ENCODE measurements around the gene TUBA4B. TPM values are rescaled to one million over a fixed set of nuclear protein-coding genes. Genes with fewer than 3 reads are reported as not detected.
"Not testable (repeated sequence)": the region's sequence is repeated elsewhere in the genome, so short reads cannot be mapped to it uniquely, and the experiment has no call there.

The TUBA4B gene
- total RNA-seq, 1 experiment from 2014 or later: not detected

GRCh38 chr2:219290381-219291171 is 37.5 kb downstream of the TUBA4B start:
- no peak for DNase-seq (ENCODE audit: low read depth)

GRCh38 chr2:219291394-219291793 is 38.4 kb downstream of the TUBA4B start:
- no peak for DNase-seq (ENCODE audit: low read depth)

- DNase-seq (ENCODE audit: low read depth): no peak
These were observed 39.0 kb downstream of the TUBA4B start for GRCh38 chr2:219291910-219292490.

- DNase-seq (ENCODE audit: low read depth): no peak
These were observed 39.6 kb downstream of the TUBA4B start for GRCh38 chr2:219292616-219293015.

- DNase-seq (ENCODE audit: low read depth): no peak
These were observed 40.7 kb downstream of the TUBA4B start for GRCh38 chr2:219293736-219294231.

GRCh38 chr2:219294356-219295351 is 41.6 kb downstream of the TUBA4B start:
- DNase-seq (ENCODE audit: low read depth): peak; percentile 87

GRCh38 chr2:219296142-219296541 is 43.1 kb downstream of the TUBA4B start:
- no peak for DNase-seq (ENCODE audit: low read depth)

GRCh38 chr2:219296631-219297391 is 43.8 kb downstream of the TUBA4B start:
- no peak for DNase-seq (ENCODE audit: low read depth)

- no peak for DNase-seq (ENCODE audit: low read depth)
These were observed 44.9 kb downstream of the TUBA4B start for GRCh38 chr2:219297766-219298456.

- peak; percentile 76 for DNase-seq (ENCODE audit: low read depth)
These were observed 45.8 kb downstream of the TUBA4B start for GRCh38 chr2:219298759-219299371.

GRCh38 chr2:219299372-219299760 is 46.3 kb downstream of the TUBA4B start:
- no peak for DNase-seq (ENCODE audit: low read depth)

GRCh38 chr2:219300022-219300421 is 47.0 kb downstream of the TUBA4B start:
- no peak for DNase-seq (ENCODE audit: low read depth)

- no peak for DNase-seq (ENCODE audit: low read depth)
These were observed 49.4 kb downstream of the TUBA4B start for GRCh38 chr2:219302412-219302968.

- DNase-seq (ENCODE audit: low read depth): no peak
These were observed 51.2 kb downstream of the TUBA4B start for GRCh38 chr2:219304223-219304622.

- no peak for DNase-seq (ENCODE audit: low read depth)
These were observed 53.0 kb downstream of the TUBA4B start for GRCh38 chr2:219306047-219306446.

GRCh38 chr2:219308142-219309101 is 55.4 kb downstream of the TUBA4B start:
- peak; percentile 87 for DNase-seq (ENCODE audit: low read depth)

GRCh38 chr2:219309278-219309677 is 56.2 kb downstream of the TUBA4B start, which contains the start of gene PTPRN:
TSS of gene PTPRN (minus strand) at chr2:219309401. CDS start at chr2:219309332, 69 bp downstream.
- peak; percentile 23 for DNase-seq (ENCODE audit: low read depth)

- DNase-seq (ENCODE audit: low read depth): not testable (repeated sequence)
These were observed 59.7 kb downstream of the TUBA4B start for GRCh38 chr2:219312683-219313263.
